HG03439 (cell line): ENCODE measurements around the gene IL1RAPL1.

ENCODE experiments used
- ATAC-seq: cut with Tn5 transposase; IDR thresholded peaks from one replicate; pipeline ENCODE4 v1.9.1; 2021; ENCODE audit warnings: mild to moderate bottlenecking, moderate library complexity; ENCODE audit not compliant: unreplicated experiment

Gene IL1RAPL1

DNA sequence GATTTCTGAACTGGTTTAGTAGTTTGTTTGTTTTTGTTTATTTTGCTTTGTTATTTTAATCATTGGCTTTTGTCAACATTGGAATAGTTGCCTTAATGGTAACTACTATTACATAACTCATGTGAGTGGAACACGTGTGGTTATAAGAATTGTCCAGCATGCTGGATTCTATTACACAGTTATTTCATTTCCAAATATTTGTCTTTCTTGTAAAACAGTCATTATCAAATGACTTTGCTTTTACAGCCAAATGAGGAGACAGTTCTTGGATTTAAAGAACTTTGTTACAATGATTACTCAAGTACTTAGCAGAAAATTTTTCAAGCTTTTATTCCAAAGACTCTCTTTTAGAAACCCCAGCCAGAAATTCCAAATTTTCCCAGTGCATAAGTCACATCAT, 1112.0 kb downstream of the IL1RAPL1 start:
- ATAC-seq, result no peak

GRCh38 chrX:29707088-29707487, 1119.8 kb downstream of the IL1RAPL1 start:
- no peak for ATAC-seq

DNA sequence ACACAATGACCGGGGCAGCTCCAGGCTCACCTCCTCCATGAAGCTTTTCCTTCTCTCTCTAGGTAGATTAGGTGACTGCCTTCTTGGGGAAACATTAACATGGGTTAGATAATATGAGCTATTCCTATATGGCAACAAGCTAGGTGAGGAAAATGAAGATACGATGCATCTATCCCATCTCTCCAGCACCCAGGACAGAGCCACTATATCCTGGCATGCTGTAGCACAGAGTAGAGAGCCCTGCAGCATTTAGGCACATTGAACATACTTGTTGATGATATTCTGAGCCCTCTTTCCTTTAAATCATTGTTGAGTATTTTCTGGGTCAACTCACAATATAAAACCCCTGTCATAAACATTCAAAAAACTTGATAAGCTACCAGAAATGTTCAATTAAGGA, 1133.9 kb downstream of the IL1RAPL1 start:
- ATAC-seq, result no peak

GRCh38 chrX:29724316-29724715, 1137.1 kb downstream of the IL1RAPL1 start:
- no peak for ATAC-seq

GRCh38 chrX:29726811-29727210, 1139.6 kb downstream of the IL1RAPL1 start:
- ATAC-seq, result no peak

- ATAC-seq, result no peak
Observed at GRCh38 chrX:29728639-29729038, 1141.4 kb downstream of the IL1RAPL1 start.

GRCh38 chrX:29744966-29745365, 1157.7 kb downstream of the IL1RAPL1 start:
- ATAC-seq, result no peak

GRCh38 chrX:29746326-29746725, 1159.1 kb downstream of the IL1RAPL1 start:
- ATAC-seq, result no peak

DNA sequence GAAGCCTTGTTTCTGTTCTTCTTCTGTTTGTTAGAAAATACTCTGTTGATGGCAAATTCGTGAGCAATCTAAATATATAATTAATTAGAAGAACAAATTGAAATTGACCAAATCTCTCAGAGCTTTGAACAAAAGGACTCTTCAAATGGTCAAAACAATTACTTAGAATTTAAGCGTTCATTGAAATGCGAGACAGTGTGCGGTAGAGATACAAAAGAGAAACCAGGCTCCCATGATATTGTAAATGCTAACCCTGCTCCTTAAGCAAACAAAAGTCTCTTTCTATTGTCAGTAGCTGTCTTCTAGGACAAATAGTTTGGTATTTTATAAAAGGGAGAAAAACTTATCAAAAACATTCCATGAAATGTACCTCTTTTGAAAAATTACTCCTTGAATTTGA, 1174.8 kb downstream of the IL1RAPL1 start:
- no peak for ATAC-seq

DNA sequence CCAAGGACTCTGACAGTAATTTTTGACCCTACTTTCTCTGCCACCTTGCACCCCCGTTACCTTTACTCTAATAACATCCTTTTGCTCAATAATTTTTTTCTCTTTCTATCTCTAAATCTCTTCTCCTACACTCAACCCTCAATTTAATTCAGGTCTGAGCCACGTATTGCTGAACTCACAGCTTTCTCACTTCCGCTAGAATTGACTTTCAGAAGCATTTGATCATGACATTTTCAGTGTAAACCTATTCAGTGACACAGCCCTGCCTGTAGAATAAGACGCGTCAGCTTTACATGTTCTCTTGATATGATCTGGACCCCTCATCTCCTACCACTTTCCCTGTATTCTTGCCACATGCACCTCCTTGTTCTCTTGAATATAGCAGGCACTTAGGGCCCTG, 1188.6 kb downstream of the IL1RAPL1 start:
- ATAC-seq, result no peak

- no peak for ATAC-seq
Observed at GRCh38 chrX:29787656-29788055, 1200.4 kb downstream of the IL1RAPL1 start.

- ATAC-seq, result no peak
Observed at GRCh38 chrX:29788991-29789699, 1201.9 kb downstream of the IL1RAPL1 start.

- no peak for ATAC-seq
Observed at GRCh38 chrX:29792335-29792734, 1205.1 kb downstream of the IL1RAPL1 start.

DNA sequence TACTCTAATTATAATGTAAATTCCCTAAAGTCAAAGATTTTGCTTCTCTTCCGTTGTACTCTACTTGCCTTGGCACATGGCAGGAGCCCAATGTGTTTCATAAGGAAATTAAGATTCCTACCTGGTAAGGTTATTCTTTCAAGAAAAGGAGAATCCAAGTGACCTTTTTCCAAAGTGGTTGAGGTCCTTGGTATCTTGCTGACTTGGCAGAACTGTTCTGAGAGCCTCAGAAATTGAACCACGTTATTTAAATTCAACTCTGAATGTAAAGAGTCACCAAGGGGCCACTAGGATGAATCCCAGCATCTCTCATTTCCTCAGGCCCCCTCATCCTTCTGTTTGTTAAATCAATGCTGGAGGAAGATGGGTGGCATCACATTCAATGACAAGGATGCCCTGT, 1209.9 kb downstream of the IL1RAPL1 start:
- ATAC-seq, result no peak

DNA sequence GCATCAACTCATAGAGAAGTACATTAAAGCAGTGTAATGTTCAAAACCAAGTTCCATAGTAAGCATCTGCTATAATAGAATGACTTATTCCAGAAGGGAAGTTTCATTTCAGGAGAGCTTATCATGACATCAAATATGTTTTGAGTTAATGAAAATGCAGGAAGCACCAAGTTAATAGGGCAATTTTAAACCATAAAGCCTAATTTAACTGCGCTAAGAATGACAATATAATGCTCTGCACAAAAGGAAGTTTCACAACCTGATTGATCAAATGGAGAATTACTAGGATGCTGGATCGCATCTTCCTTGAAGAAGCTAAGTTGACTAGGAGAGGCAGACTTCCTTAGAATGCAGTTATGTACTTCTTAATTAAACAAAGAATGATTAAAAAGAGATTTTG, 1211.2 kb downstream of the IL1RAPL1 start:
- no peak for ATAC-seq

- ATAC-seq, result no peak
Observed at GRCh38 chrX:29813174-29813573, 1225.9 kb downstream of the IL1RAPL1 start.

- no peak for ATAC-seq
Observed at GRCh38 chrX:29824176-29824906, 1237.1 kb downstream of the IL1RAPL1 start.

GRCh38 chrX:29826742-29827141, 1239.5 kb downstream of the IL1RAPL1 start:
- ATAC-seq, result no peak

- ATAC-seq, result no peak
Observed at GRCh38 chrX:29834311-29834710, 1247.1 kb downstream of the IL1RAPL1 start.

DNA sequence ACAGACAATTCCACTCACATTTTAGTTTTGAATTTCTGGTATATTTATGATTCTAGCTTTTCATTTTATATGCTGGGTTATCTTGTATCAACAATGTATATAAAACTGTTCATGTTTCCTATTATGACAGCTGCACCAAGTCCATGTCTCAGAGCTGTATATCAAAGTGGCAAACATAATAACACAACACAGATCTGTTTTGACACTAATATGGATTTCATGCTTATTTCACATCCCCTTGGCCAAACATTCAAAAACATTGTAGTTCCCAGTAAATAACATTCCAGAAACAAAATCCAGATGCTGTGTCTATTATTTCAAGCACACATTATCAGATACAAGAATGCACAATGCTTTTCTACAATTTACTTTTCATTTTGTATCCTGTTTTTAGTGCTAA, 1247.5 kb downstream of the IL1RAPL1 start:
- ATAC-seq, result no peak

DNA sequence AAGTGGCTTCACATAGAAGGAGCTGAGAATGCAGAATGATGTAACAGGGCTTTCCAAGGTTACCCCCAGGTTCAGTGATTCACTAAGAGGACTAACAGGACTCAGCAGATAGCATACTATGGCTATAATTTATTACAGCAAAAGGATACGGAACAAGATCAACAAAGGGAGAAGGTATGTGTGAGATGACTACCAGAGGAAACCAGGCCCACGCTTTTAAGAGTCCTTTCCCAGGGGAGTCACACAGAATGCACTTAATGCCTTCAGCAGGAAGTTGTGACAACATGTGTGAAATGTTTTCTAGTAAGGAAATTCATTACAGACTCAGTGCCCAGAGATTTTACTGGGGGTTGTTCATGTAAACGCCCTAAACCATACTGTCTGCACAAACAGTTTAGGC, 1254.5 kb downstream of the IL1RAPL1 start:
- no peak for ATAC-seq

DNA sequence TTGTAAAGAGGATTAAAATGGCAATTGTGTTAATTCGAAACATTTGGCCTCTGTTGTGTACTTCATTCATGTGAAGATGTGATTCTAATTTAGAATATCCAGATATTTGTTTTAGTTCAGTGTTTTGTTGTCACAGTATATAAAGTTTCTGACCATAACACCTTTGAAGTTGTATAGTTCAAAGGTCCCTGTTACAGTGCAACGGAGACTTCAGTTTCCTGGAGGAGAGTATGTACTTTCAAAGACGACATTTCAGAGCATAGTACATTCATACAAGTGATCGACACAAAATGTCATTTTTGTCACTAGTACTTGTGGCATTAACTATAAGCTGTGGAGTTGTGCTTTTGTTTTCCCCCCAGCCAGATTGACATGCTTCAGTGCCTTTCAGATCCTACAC, 1255.3 kb downstream of the IL1RAPL1 start:
- no peak for ATAC-seq
